GM19397 (cell line): ENCODE measurements around the gene TRIM65.
"Not testable (repeated sequence)": the region's sequence is repeated elsewhere in the genome, so short reads cannot be mapped to it uniquely, and the experiment has no call there.

Source experiments
- ATAC-seq: cut with Tn5 transposase; IDR thresholded peaks from one replicate; pipeline ENCODE4 v1.9.1; 2021; ENCODE audit warnings: mild to moderate bottlenecking, moderate library complexity; ENCODE audit not compliant: unreplicated experiment

TRIM65 gene

DNA sequence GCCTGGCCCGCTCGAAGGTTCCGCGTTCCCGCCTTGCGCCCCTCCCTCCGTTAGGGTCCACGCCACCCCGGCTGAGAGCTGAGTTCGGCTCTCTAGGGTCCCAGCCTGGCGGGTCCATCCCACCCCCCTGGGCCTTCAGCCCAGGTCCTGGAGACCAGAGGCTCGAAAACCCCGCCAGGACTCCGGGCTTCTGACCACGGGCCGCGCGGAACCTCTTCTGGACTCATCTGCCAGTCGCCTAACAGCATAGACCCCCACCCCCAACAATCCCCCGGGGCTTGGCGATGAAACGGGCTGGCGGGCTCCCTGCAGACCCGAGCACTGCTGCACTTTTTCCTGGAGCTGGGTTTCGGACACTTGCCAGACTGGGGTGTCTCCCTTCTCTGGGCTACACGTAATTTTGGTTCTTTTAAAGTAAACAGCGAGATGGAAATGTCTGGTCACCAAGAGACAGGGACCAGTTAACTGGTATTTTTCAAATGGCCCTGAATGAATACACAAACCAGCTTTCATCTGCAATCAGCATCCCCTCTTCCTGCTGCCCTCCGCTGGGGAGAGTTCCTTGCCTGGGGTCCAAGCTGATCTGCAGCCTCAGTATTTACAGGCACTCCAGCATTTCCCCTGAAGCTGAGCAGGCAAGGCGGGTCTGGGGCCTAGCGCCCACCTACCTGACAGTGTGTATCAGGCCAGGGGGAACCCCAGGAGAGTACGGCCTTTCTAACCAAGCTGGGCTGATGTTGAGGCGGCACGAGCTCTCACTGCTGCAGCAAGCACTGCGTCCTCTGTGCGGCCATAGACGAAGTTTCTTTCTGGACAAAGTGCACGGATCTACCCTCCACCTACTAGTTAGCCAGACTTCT lies 639 bp upstream of the TRIM65 start:
- ATAC-seq: no peak

DNA sequence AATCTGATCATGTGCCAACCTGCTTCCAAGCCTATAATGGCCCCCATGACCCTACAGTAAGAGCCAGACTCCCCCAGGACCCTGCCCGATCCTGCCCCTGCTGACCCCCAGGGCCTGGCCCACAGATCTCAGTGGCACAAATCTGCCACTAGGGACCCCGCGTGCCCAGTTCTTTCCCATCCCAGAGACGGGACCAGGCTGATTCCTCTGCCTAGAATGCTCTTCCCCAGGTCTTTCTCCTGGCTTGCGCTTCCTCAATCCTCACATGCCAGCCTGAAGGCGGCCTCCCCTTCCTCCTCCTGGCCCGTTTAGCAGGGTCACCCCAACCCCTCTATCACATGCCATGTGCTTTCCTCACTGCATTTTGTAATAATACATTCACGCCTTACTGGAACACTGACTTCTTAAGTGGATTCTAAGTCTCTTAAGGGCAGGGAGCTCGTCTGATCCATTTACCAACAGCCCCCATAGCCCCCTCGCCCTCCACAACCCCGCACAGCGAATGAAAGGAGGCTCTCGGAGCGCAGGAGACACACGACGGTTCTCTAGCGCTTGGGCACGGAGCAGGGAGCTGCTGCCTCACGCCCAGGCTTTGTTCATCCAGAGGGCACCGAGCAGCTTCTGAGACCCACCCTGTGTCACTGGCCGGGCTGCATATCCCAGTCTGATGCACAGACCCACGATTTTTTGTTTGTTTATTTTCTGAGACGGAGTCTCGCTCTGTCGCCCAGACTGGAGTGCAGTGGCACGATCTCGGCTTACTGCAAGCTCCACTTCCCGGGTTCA lies 1.2 kb downstream of the TRIM65 start:
- ATAC-seq: no peak

DNA sequence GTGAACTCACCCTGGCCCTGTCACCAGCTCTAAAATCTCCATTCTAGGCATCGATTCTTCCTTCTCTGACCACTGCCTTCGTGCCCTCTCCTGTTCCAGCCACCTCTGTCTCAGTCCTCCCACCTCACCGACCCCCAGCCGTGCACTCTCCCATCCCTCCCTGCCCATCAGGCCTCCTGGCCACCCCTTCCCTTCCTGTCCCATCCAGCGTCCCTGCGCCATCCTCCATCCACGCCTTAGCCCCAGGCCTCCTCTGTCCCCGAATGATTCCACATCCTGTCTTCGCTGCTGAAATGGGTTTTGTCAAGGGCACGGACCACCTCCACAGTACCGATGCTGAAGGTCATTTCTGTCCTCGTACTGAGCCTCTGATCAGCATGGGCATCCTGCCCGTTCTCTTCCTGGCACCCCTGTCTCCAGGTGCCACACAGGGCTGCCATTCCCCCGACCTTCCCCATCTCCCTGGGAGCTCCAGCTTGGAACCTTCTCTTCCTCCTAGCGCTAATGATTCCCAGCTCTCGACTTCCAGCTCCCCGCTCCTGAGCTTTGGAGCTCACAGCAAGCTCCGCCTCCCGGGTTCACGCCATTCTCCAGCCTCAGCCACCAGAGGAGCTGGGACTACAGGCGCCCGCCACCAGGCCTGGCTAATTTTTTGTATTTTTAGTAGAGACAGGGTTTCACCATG lies 2.6 kb downstream of the TRIM65 start:
- ATAC-seq: no peak

DNA sequence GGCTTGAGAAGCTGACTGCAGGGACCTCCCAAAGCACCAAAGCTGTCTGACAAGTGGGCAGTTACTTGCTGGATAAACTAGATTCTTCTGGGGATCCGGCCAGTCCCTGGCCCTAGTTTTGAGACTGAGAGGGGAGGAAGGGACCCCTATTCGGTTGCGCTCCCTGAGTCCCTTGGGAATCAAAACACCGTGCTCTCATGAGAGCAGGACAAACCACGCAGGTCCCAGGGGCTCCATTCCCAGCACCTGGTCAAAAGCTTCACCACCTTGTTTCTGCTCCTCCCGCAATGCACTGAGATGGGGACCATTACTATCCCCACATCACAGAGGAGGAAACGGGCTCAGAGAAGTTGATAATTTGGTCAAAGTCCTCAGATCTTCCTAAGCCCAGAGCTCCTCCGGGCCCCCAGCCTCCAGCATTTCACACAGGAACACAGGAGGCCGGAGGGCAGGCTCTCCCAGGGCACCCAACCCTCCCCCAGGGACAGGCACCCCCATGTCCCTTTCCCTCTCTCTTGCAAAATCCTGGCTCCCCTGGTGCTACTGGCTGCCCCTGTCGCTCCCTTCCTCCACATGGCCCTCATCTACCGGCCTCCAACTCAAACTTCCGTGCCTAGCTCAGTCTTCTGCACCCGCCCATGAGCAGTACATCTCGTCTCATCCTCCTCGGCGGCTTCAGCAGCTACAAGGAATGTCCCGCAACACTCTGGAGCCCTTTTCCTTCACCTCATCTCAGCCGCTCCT lies 3.3 kb downstream of the TRIM65 start:
- ATAC-seq: no peak

DNA sequence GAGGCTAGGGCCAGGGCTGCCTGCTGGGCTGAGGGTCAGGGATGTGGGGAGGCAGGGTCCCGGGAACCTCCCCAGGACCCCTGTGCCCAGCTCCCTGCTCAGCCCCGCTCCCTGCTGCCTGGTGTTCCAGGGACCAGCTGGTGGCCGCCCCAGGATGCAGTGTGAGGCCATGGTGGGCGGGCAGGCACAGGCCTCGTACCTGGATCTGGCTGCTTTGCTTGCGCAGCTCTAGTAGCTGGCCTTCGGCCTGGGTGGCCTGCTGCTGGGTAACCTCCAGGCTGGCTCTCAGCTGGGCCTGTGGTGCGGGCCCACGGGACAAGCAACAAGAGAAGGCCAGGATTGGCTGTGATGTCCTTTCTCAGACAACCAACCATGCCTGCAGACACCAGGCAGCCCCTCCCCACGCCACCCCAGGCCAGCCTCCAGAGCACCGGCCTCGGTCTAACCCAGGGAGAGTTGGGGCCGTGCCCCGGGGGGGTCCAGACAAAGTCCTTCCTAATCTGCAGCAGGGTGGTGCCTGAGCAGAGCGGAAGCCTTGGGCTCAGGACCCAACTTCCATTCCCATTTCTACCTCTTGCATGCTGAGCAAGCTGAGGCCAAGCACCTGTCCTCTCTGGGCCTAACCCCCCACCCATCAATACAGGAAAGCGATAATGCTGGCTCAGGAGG lies 4.1 kb downstream of the TRIM65 start:
- ATAC-seq: no peak

DNA sequence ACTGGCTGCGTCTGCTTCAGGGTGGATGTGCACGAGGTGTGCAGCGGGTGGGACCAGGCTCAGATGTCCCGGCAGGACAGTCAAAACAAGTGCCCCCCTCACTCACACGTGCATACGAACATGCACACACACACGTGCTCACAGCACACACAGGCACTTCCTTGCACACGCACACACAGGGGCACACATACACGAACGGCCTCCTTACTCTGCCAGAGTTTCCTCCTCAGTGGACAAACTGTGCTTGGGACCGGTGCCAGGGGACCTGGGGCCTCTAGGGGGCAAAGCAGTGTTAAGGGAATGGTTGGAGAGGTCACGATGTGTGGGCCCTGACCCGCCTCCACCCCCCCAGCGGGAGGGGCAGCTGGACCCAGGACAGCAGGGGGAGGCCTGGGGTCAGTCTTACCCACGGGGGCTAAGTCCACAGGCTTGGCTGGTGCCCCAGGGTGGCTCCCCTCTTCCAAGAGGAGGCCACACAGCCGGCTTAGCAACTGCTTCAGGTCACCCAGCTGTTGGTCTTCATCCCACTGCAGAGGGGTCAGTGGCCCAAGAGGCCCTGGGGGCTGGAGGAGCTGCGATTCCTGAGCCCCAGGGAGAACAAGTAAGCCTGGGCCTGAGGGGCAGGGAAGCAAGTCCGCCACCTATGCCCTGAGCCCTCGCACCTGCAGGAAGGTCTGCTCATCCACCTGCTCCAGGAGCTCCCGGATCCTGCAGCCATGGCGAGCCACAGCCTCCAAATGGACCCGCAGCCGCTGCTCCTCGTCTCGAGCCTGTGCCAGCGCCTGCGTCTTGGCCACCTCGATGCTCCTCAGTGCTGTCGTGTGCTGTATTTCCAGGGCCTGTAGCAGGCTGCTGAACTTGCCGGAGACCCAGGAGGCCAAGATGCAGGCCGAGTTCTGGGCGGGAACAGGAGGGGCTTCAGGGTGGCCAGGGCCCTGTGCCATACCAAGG lies 4.9 kb downstream of the TRIM65 start:
- no peak for ATAC-seq

DNA sequence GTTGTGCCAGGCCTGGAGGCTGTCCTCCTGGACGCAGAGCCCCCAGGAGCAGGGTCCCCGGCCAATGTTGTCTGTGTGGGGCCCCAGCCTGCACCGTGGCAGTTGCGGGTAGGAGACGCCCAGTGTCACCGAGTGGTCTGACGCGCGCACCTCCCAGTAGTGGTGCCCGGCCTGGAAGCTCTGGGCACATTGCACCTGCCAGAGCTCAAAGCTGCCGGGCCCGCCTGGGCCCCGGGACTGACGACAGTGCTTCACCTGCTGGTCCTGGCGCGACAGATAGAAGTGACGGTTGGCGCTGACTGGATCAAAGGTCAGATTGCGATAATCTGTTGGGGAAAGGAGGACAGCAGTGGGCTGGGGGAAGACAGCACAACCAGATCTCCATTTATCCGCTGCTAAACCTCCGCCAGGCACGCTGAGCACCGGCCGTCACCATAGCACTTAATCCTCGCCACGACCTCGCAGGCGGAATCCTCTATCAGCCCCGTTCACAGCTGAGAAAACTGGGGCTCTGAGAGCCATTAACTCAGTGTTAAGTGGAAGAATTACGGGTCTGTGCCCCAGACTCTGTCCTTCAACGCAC lies 5.6 kb downstream of the TRIM65 start:
- no peak for ATAC-seq

DNA sequence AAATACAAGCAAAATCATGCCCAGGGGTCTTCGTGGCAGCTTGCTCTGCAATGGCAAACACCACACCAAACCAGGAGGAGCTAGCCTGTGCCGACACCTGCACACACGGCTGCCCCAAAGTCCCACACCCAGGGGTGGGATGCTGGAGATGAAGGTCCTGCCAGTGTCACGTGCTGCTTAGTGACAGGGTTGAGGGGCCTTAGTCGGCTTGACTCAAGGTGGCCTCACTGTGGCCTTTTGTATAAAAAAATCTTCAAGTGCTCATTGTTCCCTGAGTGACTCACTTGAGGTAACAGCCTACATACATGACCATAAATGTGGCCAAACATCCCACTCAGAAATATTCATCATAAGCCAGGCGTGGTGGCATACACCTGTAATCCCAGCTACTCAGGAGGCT lies 7.3 kb downstream of the TRIM65 start:
- ATAC-seq: no peak

DNA sequence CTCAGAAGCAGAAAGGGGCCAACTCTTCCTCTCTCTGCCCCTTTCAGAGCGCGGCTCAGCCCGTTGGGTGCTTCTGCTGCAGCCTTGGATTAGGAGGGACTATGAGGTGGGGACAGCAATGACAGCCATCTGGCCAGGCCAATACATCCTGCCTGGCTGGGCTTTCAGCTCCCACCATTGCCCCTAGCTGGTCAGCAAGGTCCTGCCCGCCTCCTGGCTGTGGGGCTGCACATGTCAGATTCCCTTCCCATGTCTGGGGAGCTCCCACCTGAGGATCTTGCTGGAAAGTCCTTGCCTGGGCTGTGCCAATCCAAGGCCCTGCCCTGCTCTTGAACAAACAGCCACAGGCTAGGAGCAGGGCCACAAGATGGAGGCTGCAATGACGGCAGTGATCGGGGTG lies 8.3 kb downstream of the TRIM65 start:
- ATAC-seq: no peak

DNA sequence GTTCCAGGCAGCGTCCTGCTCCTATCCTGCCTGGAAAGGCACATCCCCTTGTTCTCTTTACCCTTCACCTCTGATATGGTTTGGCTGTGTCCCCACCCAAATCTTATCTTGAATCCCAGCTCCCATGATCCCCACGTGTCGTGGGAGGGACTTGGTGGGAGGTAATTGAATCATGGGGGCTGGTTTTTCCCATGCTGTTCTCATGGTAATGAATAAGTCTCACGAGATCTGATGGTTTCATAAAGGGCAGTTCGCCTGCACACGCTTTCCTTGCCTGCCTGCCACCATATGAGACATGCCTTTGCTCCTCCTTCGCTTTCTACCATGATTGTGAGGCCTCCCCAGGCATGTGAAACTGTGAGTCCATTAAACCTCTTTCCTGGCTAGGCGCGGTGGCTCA lies 10.9 kb downstream of the TRIM65 start:
- ATAC-seq: not testable (repeated sequence)

DNA sequence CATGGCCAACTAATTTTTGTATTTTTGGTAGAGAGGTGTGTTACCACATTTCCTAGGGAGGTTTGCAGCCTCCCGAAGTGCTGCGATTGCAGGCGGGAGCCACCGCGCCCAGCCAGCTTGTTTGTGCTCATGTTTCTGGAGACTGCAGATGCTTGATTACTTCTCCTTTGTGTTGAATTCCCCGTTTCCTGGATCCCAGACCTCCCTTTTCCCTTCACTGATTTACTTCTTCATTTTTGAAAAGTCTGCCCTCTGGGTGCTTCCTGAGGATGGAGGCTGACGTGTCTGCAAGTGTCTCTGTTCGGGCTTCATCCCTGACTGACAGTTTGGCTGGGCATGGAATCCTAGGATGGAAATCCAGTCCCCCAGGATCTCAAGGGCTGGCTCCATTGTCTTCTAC lies 11.3 kb downstream of the TRIM65 start:
- ATAC-seq: no peak

DNA sequence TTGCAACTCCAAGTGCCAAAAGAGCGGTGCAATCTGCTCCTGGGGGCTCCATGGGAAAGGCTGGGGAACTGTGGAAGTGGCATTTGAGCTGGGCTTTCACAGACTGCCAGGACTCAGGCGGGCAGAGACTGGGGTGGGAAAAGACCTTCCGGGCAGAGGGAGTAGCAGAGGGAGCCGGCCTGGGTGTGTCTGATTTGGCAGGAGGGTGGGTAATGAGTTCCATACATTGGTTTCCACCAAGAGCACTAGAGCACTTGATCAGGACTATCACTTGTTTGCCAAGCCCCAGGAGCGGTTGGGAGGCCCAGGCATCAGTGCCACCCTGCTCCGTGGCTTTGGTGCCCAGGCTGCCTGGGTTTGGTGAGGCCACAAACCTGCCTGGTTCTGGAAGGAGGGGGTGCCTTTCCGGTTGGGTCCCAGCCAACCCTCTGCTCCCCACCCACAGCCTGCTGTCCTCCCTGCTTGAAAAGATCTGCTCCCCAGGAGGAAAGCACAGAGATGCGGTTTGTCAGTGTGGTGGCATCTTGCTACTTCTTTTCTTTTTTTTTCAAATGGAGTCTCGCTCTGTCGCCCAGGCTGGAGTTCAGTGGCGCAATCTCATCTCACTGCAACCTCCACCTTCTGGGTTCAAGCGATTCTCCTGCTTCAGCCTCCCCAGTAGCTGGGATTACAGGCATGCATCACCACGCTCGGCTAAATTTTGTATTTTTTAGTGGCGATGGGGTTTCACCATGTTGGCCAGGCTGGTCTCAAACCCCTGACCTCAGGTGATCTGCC lies 14.9 kb downstream of the TRIM65 start:
- ATAC-seq: no peak

DNA sequence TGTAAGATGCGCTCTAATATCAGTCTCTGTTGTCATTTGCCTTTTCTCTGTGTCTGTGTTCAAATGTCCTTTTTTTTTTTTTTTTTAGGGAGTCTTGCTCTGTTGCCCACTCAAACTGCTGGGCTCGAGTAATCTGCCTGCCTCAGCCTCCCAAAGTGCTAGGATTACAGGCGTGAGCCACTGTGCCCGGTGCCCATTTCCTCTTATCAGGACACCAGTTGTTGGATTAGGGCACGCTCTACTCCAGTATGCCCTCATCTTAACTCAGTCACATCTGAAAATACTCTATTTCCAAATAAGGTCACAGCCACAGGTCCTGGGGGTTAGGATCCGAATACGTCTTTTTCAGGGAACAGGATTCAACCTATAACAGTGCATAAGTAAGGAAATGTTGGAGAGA lies 16.5 kb downstream of the TRIM65 start:
- ATAC-seq: no peak

DNA sequence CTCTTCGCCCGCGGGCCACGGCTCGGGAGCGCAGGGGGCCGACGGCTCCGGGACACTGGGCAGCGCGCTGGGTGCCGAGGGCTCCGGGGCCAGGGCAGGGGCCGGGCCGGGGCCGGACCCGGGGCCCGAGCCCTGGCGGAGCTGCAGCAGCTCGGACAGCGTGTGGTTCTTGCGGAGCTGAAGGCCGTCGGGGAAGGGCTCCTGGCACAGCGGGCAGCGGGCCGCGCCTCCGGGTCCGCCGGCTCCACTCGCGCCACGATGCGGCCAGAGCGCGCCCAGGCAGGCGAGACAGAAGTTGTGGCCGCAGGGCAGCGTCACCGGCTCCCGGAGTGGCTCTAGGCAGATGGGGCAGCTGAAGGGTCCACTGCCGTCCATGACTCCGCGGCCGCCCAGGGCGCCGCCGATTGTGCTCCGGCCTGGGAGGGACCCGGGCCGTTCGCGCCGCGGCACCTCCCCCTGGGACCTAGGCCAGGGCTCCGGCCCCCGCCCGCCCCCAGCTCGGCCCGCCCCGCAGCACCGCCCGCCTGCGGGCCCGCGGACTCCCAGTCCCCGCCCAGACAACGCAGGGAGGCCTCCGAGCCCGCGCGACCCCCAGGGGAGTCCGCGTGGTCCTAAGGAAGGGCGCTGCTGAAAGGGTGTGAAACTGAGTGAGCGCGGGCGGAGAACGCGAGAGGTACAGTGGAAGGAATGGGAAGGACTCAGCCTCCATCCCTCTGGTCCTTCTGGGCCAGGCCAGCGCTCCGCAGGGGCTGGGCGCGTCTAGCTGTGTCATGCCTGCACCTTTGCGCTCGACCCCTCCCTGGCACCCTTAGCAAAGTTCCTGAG lies 18.4 kb downstream of the TRIM65 start, which contains the start of gene TRIM47:
TRIM47 (minus strand) TSS at position 408 of the 825 bp plus-strand sequence; CDS start at position 375, 33 bp downstream.
- no peak for ATAC-seq

DNA sequence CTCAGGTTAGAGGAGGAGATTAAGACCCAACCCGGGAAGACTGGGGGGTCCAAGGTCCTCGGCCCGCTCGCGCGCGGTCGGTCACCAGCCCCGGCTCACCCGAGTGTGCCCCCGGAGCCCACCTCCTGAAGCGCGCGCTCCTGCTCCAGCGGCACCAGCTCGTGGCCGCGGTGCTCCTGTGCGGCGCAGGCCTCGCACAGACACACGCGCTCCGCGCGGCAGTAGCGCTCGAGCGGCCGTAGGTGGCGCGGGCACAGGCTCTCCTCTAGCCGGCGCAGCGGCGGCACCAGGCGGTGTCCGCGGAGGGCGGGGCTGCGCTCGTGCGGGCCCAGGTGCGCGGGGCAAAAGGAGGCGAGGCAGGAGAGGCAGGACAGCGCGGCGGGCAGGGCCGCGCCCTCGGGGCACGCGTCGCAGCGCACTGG lies 19.0 kb downstream of the TRIM65 start:
- ATAC-seq: no peak

DNA sequence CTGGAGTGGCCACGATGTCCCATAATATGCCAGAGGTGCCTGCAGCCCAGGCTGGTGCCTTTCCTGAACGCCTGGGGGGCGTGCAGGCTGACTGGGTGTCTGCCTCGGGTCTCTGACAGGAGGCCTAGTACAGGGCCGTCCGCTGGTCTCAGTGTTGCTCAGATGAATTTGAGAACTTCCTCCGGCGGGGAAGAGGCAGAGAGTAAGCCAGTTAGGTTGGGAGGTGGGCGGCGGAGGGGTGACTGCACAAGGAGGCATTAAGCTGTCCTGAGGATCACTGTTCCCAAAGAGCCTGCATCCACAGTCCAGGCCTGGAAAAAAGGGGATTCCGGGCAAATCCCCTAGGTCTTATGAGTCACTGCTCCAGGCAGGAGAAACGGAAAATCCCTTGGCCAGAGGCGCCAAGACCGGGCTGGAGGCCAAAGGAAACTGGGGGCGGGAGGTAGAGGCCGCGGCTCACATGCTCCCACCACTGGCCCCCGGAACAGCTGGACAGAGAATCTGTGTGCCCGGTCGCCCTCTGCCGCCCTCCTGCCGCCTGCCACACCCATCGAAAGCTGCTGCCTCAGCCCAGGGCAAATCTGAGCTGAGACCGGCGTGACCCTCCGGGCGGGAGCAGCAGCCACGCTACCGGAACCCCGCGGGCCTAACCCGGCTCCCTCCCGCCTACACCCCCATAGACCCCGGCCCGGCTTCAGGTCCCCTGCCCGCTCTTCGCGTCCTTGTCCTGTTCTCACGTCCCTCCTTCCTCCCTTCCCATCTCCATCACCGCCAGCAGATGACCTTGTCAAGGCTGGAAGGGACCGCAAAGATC lies 19.6 kb downstream of the TRIM65 start:
- no peak for ATAC-seq
